Effector memory CD8-positive, alpha-beta T cell (primary cell): ENCODE results near the gene RAB4B.
"Not testable (repeated sequence)": the region's sequence is repeated elsewhere in the genome, so short reads cannot be mapped to it uniquely, and the experiment has no call there.

Source experiments
- ATAC-seq: fragments of 150-1000 bp; cut with Tn5 transposase; replicated peaks from 2 replicates; pipeline ENCODE4 v1.10.0; 2021; ENCODE audit warnings: mild to moderate bottlenecking, moderate library complexity
- DNase-seq, 3 experiments: peaks; one replicate each; pipeline ENCODE4 v3.0.0; 2021
- H3K27ac Mint-ChIP-seq, 2 donors: one replicate each; pipeline ENCODE4 v1.8.0; 2022; ENCODE audit warnings: mild to moderate bottlenecking in 2 of 2, mixed read lengths in 2 of 2, moderate library complexity in 2 of 2
- H3K27me3 Mint-ChIP-seq, 2 donors: one replicate each; pipeline ENCODE4 v1.8.0; 2022; ENCODE audit warnings: mixed read lengths in 2 of 2
- H3K36me3 Mint-ChIP-seq: one replicate; pipeline ENCODE4 v1.8.0; 2022; ENCODE audit warnings: mild to moderate bottlenecking, moderate library complexity, mixed read lengths; ENCODE audit not compliant: insufficient read depth
- H3K4me1 Mint-ChIP-seq, 2 donors: one replicate each; pipeline ENCODE4 v1.8.0; 2022; ENCODE audit warnings: low read depth in 2 of 2, mixed read lengths in 2 of 2
- H3K4me3 Mint-ChIP-seq, 2 donors: one replicate each; pipeline ENCODE4 v1.8.0; 2022; ENCODE audit warnings: mild to moderate bottlenecking in 2 of 2, mixed read lengths in 2 of 2, moderate library complexity in 2 of 2
- H3K9me3 Mint-ChIP-seq, 2 donors: one replicate each; pipeline ENCODE4 v1.8.0; 2022; ENCODE audit warnings: mixed read lengths in 2 of 2

RAB4B gene

DNA sequence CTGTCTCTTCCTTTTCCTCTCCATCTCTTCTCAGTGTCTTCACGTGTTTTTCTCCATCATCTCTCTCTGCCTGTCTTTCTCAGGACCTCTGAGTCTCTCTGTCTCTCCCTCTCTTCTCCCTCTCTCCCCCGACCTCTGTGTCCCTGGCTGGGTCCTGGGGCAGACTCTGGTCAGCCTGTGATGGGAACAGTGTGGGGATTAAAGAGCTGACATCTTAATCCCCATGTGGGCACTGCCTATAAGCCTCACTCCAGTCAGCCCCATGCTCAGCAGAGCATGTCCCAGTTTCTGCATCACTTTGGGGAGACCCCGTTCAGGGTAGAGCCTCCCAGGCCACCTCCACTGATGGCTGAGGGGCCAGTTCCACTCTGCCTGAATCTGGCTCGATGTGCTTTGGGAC lies 37.2 kb downstream of the RAB4B start:
- ATAC-seq = no peak
- Mint-ChIP-seq H3K9me3 (no peaks in the 10 kb centered on the region), H3K27ac (peak overlapping the region; percentile 7 to 87), H3K4me3 (no peak overlapping the region), H3K4me1 (peaks cover 46 to 49% of the 10 kb centered on the region in 2 donors), H3K27me3 (no peaks in the 10 kb centered on the region), H3K36me3 (peaks cover 37% of the 10 kb centered on the region)
- DNase-seq = no peak

DNA sequence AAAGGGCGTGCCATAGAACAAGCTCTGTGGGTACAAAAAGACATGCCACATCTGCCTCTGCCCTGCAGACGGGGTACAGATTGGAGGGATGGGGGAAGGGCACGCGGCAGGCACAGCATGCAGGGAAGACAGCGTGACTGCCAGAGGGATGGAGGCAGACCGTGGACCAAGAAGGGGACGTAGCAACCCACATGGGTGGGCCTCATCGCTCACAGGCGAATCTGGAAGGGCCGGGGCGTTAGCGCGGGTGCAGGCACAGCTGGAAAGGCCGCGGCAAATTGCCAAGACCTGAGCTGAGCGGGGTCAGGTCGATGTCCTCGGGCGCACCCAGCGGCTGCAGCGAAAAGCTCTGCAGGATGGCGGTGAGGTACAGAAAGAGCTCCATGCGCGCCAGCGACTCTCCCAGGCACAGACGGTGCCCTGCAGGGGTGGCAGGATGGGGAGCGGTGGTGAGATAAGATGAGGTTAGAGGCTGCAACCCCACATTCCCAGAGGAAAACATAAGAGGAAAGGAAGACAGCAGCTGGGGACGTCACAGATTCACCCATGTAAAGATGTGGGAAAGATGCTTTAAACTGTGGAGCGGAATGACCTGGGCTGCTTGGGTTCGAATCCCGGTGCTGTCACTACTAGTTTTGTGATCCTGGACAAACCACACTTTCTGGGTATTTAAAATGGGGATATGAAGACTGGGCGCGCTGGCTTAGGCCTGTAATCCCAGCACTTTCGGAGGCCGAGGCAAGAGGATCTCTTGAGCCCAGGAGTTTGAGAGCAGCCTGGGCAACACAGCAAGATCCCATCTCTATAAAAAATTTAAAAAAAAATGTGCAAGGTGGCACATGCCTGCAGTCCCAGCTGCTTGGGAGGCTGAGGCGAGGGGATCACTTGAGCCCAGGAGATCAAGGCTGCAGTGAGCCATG lies 40.7 kb downstream of the RAB4B start:
- Mint-ChIP-seq H3K36me3 (peaks cover 17% of the 10 kb centered on the region), H3K4me3 (peak overlapping the region; percentile 80 to 83), H3K27ac (peak overlapping the region; percentile 89 to 95), H3K4me1 (peaks cover 23 to 30% of the 10 kb centered on the region in 2 donors)
- not testable (repeated sequence) for H3K27me3 Mint-ChIP-seq, H3K9me3 Mint-ChIP-seq
- peak; percentile 93 for ATAC-seq
- peak; percentile 74 to 79 (median 75) for DNase-seq

DNA sequence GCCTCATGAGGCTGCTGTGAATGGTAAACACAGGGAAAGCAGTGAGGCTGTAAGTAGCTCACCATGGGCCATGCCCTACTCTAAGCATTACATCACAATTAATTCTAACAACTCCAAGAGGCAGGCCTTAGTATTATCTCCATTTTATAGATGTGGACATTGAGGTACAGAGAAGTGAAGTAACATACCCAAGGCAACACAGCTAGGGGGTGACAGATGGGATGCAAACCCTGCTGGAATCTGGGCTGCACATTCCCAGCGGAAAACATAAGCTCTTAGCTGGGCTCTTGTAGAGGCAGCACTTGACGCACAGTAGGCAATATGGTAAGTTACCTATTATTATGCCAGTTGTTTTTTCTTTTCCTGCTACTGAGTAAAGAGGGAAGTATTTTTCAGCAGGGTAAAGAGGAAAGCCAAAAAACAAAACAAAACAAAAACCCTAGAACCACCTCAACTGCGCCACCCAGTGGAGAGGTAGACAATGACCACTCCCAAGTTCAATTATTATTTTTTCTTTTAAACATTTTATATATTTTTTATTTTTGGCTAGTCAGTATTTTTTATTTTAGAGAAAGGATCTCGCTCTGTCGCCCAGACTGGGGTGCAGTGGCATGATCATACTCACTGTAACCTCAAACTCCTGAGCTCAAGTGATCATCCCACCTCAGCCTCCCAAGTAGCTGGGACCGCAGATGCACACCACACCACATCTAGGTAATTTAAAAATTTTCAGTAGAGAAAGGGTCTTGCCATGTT lies 41.6 kb downstream of the RAB4B start:
- peak overlapping the region; percentile 89 to 95 for H3K27ac Mint-ChIP-seq
- peak; percentile 36 for ATAC-seq
- H3K36me3 Mint-ChIP-seq = peaks cover 14% of the 10 kb centered on the region
- peak; percentile 68 to 72 (median 68) for DNase-seq
- H3K4me3 Mint-ChIP-seq = peak overlapping the region; percentile 80 to 83
- H3K9me3 Mint-ChIP-seq, H3K27me3 Mint-ChIP-seq: not testable (repeated sequence)
- peaks cover 22 to 30% of the 10 kb centered on the region in 2 donors for H3K4me1 Mint-ChIP-seq

GRCh38 chr19:40822161-40822560 lies 44.1 kb downstream of the RAB4B start:
- DNase-seq (no peak), ATAC-seq (no peak)
- peak overlapping the region in 1 of 2 donors; percentile 49 for H3K27ac Mint-ChIP-seq
- H3K4me3 Mint-ChIP-seq = no peak overlapping the region
- peaks cover 14% of the 10 kb centered on the region for H3K36me3 Mint-ChIP-seq
- H3K4me1 Mint-ChIP-seq = peaks cover 43 to 47% of the 10 kb centered on the region in 2 donors
- no peaks in the 10 kb centered on the region for H3K27me3 Mint-ChIP-seq
- H3K9me3 Mint-ChIP-seq = no peaks in the 10 kb centered on the region

- H3K4me3 Mint-ChIP-seq, H3K27me3 Mint-ChIP-seq, DNase-seq, H3K9me3 Mint-ChIP-seq, ATAC-seq: not testable (repeated sequence)
- Mint-ChIP-seq H3K27ac (peak overlapping the region; percentile 94 to 95), H3K36me3 (peaks cover 18% of the 10 kb centered on the region), H3K4me1 (peaks cover 46 to 47% of the 10 kb centered on the region in 2 donors)
These were observed 44.9 kb downstream of the RAB4B start for GRCh38 chr19:40822704-40823553.

GRCh38 chr19:40824916-40825315 lies 46.9 kb downstream of the RAB4B start:
- H3K27me3 Mint-ChIP-seq, H3K4me3 Mint-ChIP-seq, H3K9me3 Mint-ChIP-seq, ATAC-seq, DNase-seq: not testable (repeated sequence)
- Mint-ChIP-seq H3K4me1 (peaks cover 30 to 40% of the 10 kb centered on the region in 2 donors), H3K27ac (peak overlapping the region; percentile 93 to 95), H3K36me3 (peaks cover 12% of the 10 kb centered on the region)

DNA sequence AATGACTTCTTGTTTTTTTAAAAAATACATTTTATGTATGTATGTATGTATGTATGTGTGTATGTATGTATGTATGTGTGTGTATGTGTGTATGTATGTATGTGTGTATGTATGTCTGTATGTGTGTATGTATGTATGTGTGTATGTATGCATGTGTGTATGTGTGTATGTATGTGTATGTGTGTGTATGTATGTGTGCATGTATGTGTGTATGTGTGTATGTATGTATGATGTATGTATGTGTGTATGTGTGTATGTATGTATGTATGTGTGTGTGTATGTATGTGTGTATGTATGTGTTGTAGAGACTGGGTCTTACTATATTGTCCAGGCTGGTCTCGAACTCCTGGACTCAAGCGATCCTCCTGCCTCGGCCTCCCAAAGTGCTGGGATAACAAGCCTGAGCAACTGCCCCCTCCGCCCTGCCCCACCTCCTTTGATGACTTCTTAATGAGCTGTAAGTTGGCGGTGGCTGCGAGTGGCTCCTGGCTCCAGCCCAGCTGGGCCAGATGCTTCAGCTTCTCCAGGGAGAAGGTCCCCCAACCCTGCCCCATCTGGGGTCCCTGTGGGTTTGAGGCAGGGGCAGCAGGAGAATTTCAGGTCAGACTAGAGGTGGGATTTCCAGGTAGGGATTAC lies 47.5 kb downstream of the RAB4B start:
- not testable (repeated sequence) for ATAC-seq, H3K9me3 Mint-ChIP-seq, DNase-seq, H3K27me3 Mint-ChIP-seq
- Mint-ChIP-seq H3K36me3 (peaks cover 12% of the 10 kb centered on the region), H3K4me3 (peak overlapping the region in 1 of 2 donors; percentile 43), H3K27ac (peak overlapping the region; percentile 93 to 95), H3K4me1 (peaks cover 30 to 40% of the 10 kb centered on the region in 2 donors)

DNA sequence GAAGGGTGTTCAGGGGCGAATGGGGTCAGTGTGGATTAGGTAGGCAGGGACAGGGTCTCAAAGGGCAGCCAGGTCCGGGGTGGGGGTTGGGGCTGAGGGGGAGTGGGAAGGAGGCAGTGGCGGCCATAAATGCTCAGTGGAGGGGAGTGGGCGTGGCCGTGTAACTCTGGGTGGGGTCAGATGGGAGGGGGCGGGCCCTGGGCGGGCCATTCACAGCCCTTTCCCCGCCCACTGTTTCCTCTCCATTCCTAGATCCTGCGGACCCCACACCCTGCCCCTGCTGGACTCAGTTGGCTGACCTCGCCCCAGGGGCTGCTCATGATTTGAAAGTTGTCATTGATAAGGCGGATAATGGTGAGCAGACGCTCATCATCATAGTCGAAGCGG lies 48.3 kb downstream of the RAB4B start:
- not testable (repeated sequence) for H3K9me3 Mint-ChIP-seq, DNase-seq, H3K27me3 Mint-ChIP-seq, ATAC-seq
- H3K4me1 Mint-ChIP-seq = peaks cover 30 to 40% of the 10 kb centered on the region in 2 donors
- H3K27ac Mint-ChIP-seq = peak overlapping the region; percentile 93 to 95
- peaks cover 12% of the 10 kb centered on the region for H3K36me3 Mint-ChIP-seq
- H3K4me3 Mint-ChIP-seq = peak overlapping the region; percentile 54 to 56

GRCh38 chr19:40826699-40827385 lies 48.8 kb downstream of the RAB4B start:
- Mint-ChIP-seq H3K36me3 (peaks cover 12% of the 10 kb centered on the region), H3K4me1 (peaks cover 30 to 40% of the 10 kb centered on the region in 2 donors), H3K27ac (peak overlapping the region; percentile 93 to 95), H3K4me3 (peak overlapping the region; percentile 54 to 56)
- DNase-seq = peak; percentile 71 to 75 (median 72)
- not testable (repeated sequence) for H3K27me3 Mint-ChIP-seq, H3K9me3 Mint-ChIP-seq
- peak; percentile 92 for ATAC-seq

DNA sequence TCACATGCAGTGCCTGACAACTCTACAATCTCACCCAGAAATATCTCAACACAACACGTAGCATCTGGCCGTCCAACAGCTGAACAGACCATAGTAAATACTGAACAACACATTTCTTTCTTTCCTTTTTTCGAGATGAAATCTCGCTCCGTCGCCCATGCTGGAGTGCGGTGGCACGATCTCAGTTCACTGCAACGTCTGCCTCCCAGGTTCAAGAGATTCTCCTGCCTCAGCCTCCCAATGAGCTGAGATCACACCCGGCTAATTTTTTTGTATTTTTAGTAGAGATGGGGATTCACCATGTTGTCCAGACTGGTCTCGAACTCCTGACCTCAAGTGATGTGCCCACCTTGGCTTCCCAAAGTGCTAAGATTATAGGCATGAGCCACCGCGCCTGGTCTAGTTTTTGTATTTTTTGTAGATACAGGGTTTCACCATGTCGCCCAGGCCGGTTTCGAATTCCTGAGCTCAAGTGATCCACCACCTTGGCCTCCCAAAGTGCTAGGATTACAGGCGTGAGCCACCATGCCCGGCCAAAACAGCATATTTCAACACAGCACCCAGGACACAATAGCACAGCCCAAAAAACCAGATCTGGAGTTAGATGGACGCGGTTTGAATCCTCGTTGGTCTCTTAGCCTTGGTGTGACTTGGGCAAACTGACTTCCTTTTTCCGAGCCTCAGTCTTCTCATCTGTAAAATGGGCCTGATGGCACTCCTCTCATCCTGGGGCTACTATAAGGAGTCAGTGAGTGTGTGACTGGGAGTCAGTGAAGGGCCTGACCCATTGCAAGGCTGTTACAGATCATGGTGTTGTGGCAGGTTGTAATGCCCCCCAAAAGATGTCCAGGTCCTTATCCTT lies 49.6 kb downstream of the RAB4B start:
- H3K4me3 Mint-ChIP-seq = peak overlapping the region; percentile 54 to 56
- peak overlapping the region; percentile 93 to 95 for H3K27ac Mint-ChIP-seq
- no peak for DNase-seq
- no peaks in the 10 kb centered on the region for H3K9me3 Mint-ChIP-seq
- H3K27me3 Mint-ChIP-seq = no peaks in the 10 kb centered on the region
- peaks cover 12% of the 10 kb centered on the region for H3K36me3 Mint-ChIP-seq
- ATAC-seq = no peak
- peaks cover 32 to 40% of the 10 kb centered on the region in 2 donors for H3K4me1 Mint-ChIP-seq

GRCh38 chr19:40829205-40829604 lies 51.2 kb downstream of the RAB4B start:
- Mint-ChIP-seq H3K4me1 (peaks cover 24 to 36% of the 10 kb centered on the region in 2 donors), H3K9me3 (no peaks in the 10 kb centered on the region), H3K27ac (peak overlapping the region; percentile 19 to 95), H3K36me3 (peaks cover 12% of the 10 kb centered on the region), H3K4me3 (no peak overlapping the region), H3K27me3 (no peaks in the 10 kb centered on the region)
- DNase-seq (no peak), ATAC-seq (no peak)
